Activated effector memory CD4-positive, alpha-beta T cell treated with anti-CD3 and anti-CD28 coated beads, Interleukin-2, amount 50 U/mL, for 16 hours (primary cell): Measurements from ENCODE around the gene ESPNL.
"Not testable (repeated sequence)": the region's sequence is repeated elsewhere in the genome, so short reads cannot be mapped to it uniquely, and the experiment has no call there.

Experiments used
- DNase-seq: peaks from one replicate; pipeline ENCODE4 v3.0.0-alpha.2; 2020

ESPNL gene

DNA sequence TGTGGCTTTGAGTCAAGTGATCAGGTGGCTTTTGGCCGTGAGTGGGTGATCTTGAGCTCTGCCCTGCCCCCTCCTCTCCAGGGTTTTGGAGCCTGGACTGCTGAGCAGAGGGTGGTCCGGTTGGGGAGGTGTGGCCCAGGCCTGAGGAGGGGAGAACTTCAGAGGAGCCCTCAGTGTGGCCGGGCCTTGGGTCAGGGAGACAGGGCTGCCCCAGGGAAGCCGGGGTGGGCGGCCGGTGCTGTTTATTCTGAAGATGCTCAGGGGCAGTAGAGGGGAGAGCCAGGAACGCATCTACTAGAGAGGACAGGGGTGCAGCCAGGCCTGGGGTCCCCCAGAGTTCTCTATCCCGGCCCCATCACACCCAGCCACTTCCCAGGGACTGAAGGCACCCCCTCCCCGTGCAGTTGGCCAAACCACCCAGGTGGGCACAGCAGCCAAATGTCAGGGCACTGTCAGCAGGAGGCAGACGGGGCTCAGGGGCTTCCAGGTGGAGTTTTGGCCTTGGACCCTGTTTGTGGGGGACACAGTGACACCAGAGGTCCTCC, 59.6 kb downstream of the ESPNL start:
- DNase-seq, result no peak

DNA sequence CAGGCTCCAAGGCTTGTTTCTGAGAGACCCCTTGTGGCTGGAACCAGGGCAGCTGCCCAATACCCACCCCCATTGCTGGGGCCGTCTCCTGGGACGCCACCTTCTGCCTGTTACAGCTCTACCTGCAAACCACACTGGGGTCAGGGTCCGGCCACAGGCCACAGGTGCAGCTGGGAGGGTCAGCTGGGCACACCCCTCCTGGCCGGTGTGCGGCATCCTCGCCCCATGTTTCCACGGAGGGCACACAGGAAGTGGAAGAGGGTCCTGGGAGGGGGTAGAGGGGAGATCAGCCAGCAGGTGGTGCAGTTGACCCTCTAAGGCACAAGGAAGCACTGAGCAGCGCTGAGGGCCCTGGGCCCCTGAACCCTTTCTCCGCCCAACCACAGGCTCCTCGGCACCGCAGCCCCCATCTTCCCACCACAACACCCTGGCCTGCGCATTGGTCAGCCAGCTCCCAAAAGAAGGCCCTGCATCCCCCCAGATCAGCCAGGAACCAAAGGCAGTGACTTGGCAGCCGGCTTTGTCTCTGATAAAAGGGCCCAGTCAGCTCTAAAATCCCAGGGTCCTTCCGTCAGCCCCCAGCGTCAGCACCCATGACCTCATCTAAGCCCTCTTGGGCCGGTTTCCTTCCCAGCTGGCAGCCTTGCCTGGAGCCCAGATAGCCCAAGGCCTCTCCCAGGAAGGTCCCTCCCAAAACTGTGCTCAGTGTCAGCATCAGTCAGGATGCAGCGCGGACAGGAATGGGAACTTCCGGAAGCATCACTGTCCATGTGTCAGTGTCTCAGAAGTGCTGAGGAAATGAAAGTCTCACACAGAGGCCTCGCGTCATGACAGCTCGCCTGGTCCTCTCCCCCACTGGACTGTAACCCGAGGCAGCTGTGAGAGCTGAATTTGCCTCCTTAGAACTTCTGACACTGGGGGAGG, 60.3 kb downstream of the ESPNL start:
- DNase-seq, result no peak

DNA sequence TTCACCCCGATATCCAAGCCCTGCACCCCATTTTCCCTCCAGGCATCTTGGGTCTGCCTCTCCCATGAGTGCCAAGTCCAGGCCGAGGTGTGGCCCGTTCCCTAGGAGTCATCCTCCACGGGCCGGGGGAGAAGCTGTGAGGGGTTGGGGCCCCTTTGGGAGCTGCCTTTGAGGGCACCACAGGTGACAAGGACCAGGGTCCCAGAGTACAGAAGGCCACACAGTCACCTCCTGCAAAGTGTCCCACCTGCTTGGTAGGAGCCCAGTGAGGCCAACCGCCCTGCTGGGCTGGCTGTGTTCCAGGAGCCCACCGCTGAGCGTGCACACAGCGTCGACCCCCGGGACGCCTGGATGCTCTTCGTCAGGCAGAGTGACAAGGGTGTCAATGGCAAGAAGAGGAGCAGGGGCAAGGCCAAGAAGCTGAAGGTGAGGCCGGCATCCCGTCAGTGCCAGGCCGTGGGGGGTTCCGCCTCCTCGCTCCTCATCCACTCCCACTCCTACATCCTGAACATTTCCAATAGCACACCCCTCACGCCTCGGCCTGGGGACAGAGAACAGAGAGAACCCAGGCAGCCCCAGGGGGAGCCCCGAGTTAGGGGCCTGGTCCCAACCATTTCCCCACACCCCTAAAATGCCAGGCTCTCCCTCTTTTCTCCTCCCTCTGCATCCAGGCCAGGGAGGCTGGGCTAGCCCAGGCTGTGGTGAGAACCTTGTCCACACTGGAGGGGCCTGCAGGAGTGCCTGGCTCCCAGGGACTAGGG, 61.3 kb downstream of the ESPNL start:
- DNase-seq, result no peak

DNA sequence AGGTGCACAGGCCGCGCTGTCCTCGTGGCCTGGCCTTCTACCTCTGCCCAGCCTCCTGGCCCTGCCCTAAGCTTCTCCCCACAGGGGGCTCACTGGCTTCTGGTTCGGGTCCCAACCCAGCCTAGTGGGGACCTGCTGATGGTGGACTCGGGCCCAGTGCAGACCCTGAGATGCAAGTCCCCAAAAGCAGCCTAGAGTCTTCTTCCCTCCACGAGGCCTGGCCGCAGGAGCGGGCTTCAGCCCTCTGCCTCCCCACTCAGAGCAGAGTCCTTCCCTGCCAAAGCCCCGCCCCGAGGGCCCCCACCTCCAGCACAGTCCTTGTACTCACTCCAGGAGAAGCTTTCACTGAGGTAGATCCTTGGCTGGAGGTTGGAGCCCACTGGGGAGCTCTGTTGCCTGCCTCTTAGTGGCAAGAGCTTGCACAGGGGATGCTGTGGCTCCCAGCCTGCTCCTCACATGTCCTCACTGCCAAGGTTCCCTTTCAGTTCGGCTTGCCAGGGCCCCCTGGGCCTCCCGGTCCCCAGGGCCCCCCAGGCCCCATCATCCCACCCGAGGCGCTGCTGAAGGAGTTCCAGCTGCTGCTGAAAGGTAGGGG, 62.2 kb downstream of the ESPNL start:
- DNase-seq, result no peak

DNA sequence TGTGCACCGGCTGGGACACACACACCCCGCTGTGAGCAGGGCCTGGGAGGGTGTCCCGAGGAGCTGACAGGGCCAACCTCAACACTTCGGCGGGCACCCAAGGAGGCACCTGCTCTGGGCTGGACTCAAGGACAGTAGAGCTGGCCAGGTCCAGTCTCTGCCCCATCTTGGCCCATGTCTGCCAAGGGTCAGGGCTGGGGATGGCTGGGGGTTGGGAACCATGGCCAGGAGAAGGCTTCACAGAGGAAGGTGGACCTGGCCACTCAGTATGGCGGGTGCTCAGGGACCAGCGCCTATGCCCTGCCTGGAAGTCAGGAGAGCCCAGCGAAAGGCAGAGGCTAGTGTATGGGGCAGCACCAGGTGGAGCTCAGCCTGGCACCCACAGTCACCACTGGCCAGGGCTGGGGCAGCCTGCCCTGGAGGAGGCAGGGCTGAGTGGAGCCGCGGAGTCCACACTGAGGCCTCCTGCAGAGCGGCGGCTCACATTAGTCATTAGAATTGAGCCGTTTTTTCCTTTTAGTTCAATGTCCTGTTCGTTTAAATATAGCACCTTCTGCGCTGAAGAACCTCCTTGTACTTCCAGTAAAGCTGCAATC, 62.8 kb downstream of the ESPNL start:
- peak; percentile 58 for DNase-seq

DNA sequence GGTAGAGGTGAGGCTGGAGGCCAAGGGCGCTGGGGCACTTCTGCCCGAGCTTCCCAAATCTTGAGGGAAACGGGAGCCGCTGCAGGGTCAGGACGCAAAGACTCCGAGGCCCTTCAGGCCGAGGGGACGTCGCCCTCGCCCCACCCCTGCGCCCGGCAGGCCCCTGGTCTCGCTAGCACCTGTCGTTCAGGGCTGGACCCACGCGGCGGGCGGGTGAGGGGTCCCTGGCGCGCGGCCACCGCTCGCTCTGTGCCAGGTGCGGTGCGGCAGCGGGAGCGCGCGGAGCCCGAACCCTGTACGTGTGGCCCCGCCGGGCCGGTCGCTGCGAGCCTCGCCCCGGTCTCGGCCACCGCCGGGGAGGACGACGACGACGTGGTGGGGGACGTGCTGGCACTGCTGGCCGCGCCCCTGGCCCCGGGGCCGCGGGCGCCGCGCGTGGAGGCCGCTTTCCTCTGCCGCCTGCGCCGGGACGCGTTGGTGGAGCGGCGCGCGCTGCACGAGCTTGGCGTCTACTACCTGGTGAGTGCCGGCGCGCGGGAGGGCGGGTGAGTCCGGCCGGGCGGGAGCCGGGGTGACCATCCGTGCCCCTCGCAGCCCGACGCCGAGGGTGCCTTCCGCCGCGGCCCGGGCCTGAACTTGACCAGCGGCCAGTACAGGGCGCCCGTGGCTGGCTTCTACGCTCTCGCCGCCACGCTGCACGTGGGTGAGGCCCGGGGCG, 63.5 kb downstream of the ESPNL start:
- no peak for DNase-seq

DNA sequence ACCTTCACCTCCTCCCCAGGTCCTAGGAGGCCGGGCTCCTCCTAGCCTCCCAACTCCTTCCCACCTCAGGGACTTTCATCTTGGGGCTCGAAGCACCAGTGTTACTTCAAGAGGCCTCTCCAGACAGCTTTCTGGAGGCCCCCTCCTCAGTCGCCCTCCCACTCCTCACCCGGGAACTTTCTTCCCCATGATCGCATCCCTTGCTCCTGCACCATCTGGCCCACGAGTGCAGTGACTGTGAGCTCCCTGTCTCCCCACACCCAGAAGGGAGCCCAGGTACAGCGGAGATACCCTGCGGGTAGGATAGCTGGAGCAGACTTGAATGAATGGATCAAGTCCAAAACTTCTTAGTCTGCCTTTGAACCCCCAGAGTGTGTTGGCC, 64.8 kb downstream of the ESPNL start:
- no peak for DNase-seq

DNA sequence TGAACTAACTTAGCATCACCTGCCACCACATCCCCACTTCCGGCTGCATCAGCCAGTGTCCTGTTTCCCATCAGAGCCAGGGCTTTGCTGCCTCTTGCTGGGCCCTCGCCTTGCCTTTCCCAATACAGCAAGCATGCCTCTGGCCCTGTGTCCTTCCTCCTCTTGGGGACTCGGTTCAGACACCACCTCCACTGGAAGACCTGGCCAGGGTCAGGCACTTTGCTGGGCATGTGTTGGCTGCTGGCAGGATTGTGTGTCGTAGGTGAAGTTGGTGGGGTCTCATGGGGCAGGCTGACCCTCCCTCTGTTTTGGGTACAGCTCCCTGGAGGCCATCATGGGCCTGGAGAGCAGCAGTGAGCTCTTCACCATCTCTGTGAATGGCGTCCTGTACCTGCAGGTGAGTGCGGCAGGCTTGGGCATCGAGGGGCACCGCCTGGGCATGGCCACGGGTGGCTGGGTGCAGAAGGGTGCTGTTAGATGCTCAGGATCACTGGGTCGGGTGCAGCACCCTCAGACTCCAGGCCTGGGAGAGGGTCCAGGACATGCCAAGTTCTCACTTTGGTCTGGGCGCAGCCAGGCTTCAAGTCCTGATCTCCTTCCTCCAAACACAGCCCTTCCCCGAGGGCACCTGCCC, 65.3 kb downstream of the ESPNL start:
- DNase-seq, result no peak

DNA sequence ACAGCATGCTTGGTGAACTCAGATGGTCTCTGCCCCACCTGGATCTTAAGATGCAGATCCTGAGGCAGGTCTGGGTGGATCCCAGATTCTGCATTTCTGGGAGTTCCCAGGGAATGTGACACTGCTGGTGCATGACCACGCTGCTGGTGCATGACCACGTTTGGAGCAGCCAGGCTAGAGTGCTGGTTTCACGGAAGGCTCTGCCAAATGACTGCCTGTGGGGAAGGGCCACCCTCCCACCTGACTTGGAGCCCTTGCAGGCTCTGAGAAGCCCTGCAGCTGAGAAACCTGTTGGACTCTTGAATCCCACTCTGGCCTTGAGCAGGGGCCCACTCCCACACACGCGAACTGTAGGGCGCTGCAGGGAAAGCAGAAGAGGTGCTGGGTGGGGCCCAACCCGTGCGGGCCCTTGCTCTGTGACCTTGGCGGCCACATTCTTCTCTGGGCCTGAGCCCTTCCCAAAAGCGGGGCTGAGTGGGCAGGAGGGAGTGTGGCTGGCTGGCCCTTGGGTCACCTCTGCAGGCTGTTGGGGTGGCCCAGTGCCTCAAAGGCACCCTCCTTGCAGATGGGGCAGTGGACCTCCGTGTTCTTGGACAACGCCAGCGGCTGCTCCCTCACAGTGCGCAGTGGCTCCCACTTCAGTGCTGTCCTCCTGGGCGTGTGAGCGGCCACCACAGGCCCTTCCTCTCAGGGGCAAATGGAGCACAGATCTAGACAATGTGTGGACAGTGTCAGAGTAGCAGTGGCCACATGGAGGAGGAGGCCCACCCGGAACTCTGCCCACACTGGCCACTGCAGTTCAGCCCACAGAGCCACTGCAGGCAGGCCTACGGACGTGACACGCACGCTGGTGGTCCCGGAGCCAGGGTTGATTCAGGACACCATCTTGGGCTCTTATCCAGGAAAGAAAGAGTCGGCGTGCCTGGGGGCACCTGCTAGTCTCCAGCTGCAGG, 66.5 kb downstream of the ESPNL start:
- no peak for DNase-seq

DNA sequence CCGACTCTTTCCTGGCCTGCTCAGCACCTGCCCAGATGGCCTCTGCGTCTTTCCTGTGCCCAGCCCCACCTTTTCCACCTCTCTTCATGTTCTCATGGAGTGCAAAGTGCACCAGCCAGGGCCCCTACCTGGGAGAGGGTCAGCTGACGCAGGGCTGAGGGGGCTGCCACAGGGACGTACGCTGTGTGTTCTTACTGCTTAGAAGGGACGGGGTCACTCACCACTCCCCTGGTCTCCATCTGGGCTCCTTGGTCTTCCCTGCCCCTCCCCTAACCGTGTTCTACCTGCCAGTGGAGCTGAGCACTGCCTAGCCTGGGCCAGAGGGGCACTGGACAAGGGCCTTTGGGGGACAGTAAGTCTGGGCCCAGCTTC, 67.2 kb downstream of the ESPNL start:
- no peak for DNase-seq

DNA sequence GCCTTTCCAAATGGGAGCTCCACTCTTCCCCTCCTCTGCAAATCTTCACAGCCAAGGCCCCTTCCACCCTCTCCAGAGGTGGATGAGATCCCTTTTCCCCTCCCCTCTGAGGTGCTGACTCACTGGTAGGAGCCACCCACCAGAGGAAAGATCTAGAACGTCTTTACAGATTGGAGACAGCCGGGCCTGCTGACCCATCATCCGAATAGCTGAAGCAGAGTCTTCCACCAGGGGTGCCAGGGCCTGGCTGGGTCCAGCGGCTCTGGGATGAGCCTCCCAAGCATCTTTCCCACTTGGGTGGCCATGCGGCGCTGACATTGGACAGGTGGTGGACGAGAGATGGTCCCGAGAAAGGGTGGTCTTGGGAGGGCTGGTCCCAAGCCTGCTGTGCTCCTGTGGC, 67.6 kb downstream of the ESPNL start:
- DNase-seq, result no peak

DNA sequence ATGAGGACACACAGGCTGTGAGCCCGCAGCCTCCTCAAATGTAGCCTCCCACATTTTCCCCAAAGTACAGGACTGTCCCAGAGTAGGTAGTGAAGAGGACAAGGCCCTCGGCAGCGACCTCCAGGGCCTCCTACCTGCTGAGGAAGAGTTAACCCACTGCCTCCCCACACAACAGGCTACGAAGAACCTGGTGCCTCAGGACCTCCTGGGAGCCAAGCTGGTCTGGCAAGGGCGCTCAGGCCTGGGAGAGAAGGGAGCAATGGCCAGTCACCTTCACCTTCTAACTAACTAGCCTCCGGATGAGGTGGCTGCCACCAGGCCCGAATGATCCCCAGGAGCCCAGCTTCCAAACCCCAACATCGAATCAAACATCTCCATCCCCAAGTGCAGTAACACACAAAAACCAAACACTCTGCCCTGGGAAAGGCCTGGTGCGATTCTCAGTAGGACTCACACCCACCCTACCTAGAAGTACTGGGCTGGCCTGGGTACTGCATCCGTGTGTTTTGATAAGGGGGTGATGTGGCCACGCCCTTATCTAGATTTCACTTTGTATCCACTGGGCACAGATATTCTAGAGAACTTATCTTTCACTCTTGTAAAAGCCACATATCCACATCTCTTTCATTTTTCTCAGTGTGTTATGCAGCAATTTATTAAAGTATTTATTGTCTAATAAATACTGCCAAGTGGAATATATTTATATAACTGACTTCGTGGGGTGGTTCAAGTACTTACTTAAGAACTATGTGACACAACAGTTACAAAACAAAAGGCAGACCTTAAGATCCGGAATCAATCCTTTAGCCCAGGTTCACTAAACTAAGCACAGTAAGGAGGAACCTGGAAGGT, 68.3 kb downstream of the ESPNL start:
- no peak for DNase-seq

DNA sequence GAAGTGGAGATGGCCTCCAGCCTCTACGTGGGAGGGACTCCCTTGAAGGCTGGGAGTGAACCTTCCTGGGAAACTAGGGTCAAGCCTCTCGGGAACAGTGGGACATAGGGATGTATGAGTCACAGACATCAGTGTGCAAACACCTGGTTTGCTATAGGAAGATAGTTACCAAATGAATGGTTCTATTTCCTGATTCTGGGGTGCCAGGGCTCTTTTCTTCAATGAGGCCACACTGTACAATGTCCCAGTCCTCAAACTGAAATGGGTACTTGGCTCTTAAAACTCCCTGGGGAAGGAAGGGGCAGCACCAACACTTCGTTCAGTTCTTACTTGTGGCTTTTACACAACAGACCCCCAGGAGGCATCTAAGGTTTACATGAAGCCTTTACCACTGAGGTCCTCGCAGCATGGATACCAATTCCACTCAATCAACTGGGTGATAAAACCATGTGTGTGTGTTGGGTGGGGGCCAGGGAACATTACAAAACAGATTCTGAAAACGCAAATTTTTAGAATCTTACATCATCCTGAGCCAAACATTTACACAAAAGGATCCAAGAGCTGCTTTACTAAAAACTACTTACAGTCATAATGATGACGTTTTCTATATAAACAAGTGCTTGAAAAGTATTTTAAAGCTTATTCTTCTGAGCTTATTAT, 69.0 kb downstream of the ESPNL start:
- DNase-seq, result no peak

DNA sequence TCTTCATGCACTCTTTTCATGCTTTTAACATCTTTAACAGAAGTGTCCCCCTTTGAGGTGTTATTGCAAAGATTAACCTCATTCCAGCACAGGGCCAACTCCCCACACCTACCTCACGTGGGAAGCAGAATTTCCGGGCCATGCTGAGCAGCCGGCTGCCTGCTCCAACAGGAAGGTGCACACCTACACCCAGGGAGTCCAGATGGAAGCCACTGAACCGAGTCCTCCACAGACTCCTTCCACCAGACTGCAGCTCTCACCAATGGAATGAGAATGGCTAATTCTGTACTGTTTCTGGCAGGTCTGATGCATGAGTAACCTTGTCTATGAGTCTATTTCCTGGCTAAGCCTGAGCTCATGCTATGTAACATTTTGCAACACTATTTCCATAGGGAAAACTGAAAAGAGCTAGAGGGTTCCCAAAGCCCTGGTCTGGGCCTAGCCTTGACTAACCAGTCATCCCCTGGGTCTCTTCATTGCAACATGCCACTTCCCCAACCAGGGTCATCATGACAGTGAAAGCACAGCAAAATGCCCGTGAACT, 69.6 kb downstream of the ESPNL start:
- no peak for DNase-seq

DNA sequence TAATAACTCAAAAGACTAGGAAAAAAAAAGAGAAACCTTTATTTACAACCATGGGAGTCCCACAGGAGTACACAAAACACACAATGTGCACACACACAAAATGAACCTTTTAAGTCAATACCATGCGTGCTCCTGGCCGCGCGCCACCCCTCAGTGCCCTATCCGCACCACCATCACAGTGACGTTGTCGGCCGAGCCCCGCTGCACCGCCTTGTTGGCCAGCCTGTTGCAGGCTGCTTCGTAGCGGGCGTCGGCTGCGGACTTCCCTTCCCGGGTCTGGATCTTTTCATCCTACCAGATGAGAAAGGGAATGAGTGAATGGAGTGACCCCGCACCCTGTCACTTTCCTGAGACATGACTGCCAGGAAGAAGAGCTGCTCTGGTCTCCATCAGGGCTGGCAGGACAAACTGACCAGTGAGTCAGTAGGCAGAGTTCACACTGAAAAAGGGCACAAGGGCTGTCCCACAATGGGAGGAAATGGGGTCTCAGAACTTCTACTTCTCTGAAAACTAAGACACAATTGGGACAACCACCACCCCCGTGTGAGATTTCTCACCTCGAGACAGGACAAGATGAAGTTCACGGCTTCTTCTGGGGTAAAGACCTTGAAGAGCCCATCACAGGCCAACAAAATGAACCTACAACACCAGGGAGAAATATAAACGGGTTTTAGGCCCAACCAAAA, 70.4 kb downstream of the ESPNL start:
- DNase-seq, result no peak

DNA sequence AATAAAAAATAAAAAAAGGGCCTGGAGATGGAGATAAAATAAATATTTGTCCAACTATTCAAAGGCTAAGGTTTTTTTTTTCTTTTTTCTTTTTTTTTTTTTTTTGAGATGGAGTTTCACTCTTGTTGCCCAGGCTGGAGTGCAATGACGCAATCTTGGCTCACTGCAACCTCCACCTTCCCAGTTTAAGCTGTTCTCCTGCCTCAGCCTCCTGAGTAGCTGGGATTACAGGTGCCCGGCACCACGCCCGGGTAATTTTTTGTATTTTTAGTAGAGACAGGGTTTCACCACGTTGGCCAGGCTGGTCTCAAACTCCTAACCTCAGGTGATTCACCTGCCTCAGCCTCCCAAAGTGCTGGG, 70.9 kb downstream of the ESPNL start:
- not testable (repeated sequence) for DNase-seq

DNA sequence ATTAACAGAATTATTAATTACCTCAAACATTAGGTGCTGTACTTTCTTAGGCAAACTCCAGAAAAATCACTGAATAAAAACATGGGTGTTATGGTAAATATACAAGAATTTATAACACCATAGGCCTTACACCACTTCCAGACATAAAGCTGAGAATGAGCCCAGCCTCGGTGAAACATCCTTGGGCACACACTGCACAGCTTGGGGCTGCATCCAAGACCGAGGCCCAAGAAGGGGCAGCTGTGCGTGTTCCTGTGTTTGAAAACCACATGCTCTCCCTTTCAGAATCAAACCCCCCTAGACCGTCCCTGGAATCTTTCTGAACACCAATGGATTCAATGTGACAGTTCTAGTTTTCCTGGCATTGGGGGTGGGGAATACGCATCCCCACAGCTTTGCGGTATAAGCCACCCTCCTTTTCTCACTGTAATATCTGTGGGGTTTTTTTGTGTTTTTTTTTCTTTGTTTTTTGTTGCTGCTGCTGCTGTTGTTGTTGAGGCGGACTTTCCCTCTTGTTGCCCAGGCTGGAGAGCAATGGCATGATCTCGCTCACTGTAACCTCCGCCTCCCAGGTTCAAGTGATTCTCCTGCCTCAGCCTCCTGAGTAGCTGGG, 71.5 kb downstream of the ESPNL start:
- DNase-seq, result no peak

DNA sequence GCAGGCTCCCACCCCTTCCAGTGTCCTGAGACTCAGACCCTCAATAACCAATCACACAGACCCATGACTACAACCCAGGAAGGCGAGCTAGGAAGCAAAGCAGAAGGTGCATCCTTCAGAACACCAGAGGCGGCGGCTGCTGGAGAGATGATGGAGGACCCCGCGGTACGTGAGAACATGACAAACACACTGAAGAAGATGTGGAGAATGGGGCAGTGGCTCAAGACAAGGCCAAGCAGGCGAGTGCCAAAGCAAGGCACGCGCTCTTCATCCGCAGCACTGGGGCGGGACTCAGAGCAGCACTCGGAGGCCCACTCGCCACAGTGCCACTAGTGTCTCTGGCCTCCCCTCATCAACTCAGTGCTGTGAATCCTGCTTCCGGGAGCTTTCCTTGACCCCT, 72.3 kb downstream of the ESPNL start:
- no peak for DNase-seq
